ENCODE measurements around the gene DGKI.

Gene DGKI

GRCh38 chr7:137846827-137847567, at the start of gene DGKI:
Gene DGKI, minus strand, starts transcription at chr7:137846974.
- DNase-seq (ENCODE audit: low read depth in 2 of 2): no peak

- DNase-seq (ENCODE audit: low read depth in 2 of 2): no peak
Observed at GRCh38 chr7:137895301-137896221, 48.8 kb upstream of the DGKI start.

GRCh38 chr7:137893143-137893742, 46.5 kb upstream of the DGKI start:
- DNase-seq (ENCODE audit: low read depth in 2 of 2): no peak

DNA sequence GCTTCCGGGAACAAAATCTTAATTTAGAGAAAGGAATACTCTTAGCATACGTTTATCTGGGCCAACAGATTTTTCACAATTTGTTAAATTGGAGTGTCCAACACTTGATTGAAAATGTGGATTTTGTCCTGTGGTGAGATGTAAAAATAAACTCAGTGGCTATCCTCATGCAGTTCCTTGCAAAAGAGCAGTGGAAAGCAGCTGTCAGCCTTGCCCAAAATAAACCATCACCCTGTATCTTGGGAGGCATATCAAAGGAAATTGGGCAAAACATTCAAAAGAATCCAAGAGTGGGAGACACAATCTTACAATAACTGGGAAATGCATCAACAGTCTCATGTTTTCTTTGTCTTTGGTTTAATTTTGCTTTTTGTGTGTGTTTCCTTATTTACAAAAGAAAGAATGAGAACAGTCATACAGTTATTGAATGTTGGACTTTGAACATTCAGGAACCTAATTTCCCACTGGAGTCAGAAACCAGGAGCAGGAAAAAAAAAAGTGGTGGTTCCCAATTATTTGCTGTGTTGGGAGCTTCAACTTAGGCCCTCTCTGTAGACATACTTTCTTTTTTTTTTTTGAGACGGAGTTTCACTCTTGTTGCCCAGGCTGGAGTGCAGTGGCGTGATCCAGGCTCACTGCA, 44.4 kb upstream of the DGKI start:
- no peak for DNase-seq (ENCODE audit: low read depth in 2 of 2)

GRCh38 chr7:137890449-137890921, 43.7 kb upstream of the DGKI start:
- DNase-seq (ENCODE audit: low read depth in 2 of 2): no peak

GRCh38 chr7:137888241-137888640, 41.5 kb upstream of the DGKI start:
- no peak for DNase-seq (ENCODE audit: low read depth in 2 of 2)

DNA sequence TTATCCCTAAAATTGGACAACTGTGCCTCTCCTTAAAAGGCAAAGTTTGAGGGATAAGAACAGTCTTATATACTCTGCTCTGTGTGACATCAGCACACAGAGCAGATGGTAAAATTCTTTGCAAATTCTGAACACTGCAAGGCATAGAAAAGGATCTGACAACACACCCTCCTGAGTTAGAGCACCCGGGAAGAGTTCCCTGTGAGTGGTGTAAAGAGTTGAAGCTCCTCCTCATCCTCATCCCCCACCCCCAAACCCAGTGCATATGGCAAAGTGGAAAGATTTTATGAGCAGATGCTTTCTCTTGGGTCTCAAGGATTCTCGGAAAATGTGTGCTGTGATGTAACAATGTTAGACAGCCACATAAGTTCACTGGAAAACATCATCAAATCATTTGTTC, 40.0 kb upstream of the DGKI start:
- no peak for DNase-seq (ENCODE audit: low read depth in 2 of 2)

DNA sequence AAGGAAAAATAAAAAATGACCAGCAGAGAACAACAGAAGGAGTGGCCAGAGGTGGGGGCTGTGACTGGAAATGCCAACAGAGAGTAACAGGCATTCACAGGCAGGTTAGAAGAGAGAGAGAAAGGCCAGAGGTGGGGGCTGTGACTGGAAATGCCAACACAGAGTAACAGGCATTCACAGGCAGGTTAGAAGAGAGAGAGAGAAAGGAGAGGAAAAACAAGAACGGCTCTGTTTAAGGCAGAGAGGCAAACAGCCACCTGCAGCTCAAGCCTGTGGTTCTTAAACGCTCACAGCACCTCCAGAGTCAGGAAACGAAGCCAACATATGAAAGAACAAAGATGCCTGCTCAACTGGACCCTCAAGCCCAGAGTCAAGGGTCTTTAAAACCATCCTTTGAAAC, 39.5 kb upstream of the DGKI start:
- DNase-seq (ENCODE audit: low read depth in 2 of 2): no peak

DNA sequence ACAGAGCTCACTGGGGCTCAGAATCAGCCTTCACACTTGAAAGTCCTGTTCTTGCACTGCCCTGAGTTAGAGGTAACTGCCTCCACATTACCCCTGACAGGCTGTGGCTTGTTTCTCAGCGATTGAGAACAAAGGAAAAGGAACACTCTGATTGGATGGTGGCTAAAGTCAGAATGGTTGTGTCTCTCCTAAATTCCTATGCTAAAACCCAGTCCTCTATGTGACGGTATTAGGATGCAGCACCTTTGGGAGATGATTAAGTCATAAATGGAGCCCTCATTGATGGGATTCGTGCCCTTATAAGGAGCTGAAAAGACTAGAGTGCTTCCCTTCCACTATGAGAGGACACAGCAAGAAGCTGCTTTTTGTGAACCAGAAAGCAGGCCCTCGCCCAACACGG, 38.9 kb upstream of the DGKI start:
- no peak for DNase-seq (ENCODE audit: low read depth in 2 of 2)

DNA sequence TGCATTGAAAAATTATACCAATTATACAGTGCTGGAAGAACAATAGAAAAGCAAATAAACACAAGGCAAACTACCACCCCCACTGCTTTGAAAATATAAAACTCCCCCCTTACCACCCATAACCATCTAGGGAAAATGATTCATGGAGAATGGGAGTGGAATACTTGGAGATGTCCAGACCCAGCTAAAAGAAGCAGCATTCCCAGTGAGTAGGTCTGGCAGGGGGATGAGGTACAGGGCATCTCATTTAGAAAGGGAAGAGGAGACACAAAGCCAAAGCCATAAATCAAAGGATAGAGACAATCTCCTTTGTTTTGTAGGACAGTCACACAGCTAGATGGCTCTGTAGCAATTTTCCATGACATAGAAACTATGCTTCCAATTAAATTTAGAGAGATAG, 36.0 kb upstream of the DGKI start:
- no peak for DNase-seq (ENCODE audit: low read depth in 2 of 2)

DNA sequence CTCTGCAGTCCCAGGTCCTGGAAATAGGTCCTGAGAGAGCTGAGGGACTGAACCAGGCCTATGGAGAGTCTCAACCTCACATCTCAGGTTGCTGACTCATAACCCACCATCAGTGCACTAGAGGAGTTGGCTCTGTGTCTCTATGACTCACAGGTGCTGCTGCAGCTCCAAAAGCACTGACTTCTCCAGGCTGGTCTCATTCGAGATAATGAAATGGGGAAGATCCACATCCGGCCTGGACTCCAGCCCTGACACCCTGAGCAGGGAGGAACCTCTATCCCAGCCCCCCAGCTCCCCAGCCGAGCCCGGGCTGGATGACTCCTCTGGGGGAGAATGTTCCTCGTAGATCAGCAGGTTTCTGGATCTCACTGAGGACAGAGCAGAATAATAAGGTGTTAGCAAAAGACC, 35.5 kb upstream of the DGKI start:
- DNase-seq (ENCODE audit: low read depth in 2 of 2): no peak

DNA sequence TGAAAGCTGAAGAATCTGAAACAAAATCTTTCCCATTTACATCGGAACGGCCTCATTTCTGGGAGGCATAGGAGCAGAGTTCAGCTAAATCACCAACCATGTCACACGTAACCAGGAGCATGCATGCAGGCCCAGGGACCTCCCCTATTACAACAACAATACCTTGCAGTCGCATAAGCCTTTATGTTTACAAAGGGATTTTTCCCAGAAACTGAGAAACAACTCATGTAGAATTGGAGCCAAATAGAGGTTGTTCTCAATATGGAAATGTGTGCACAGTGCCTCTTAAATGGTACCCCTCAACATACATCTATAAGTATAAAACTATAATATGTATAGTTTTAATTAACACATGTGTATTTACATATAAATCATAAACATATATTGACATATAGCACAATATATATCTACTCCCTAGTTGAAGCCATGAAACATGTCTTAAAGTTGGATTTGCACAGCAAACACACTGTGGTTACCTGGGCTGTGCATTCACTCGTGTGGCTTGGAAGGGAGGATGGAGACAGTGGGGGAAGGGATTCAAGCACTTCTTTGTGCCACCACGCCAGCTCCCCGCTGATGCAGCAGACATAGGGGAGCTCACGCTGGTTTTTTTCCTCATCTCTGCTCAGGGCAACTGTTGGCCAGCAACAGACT, 35.0 kb upstream of the DGKI start:
- no peak for DNase-seq (ENCODE audit: low read depth in 2 of 2)

DNA sequence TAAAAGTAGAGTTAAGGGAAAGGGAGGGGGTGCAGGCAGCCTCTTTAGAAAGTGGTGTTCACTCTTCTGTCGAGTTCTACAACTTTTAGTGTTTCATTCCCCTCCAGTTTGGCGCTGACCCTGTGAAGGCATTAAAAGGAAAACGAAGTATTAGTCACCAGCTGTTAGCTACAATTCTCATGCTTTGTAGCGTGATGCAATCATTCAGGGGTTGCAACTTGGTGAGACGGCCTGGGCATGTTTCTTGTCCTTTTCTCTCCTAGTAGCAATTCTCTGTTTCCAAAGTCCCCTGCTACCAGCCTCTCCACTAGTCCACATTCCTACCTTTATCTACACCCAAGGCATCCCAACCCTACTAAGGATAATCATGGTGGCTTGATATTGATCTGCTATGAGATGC, 33.7 kb upstream of the DGKI start:
- DNase-seq (ENCODE audit: low read depth in 2 of 2): no peak

GRCh38 chr7:137879357-137880158, 32.8 kb upstream of the DGKI start:
- no peak for DNase-seq (ENCODE audit: low read depth in 2 of 2)

DNA sequence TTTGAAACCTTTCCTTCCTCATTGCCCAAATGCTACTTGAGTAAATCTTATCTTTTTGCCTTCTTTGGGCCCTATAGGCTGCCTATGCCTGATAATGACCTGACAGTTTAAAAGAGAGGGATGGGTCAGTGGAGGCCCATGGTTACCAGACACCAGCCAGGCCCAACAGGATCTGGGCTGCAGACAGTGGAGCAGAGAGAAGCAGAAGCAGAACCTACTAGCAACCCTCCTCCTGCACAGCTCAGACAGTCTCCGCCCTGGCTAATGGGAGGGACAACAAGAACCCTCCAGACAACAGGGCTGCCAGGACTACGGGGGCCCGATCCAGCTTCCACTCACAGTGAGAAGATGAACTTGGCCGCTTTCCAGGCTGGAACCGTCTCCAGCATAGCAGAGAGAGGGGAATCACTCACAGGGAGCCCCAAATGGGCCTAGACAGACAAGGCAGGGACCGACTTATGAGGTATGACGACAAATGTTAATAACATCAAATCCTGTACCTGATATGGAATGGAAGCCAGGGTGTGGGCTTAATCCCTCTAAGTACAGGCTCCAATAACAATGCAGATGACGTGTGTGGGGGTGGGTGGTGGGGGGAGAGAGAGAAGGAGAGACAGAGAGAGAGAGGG, 31.7 kb upstream of the DGKI start:
- DNase-seq (ENCODE audit: low read depth in 2 of 2): no peak

DNA sequence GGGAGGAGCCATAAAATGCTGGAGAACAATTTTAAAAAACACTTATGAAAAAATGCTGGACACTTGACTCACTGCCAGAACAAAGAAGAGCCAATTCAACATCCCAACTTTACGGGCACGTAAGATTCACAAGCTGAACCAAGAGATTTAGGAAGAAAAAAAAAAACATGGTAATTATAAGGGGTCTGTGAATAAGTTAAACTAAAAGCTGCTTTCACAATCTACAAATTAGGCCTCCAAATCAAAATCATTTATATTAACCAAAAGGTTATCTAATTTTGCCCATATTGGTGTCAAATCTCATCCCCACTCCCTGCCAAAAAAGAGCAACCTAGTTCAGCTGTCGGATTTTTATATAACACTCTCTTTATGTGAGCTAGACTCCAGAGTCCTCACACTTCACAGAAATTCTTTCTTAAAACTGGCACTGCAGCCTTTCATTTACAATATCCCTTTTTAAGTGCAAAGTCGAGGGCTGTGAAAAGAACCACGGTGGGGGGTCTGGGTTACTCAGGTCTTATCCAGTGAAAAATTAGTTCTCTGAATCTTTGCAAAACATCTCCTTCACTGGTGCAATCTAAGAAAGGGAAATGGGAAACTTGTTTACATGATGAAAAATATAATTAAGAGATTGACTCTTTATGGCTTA, 30.4 kb upstream of the DGKI start:
- no peak for DNase-seq (ENCODE audit: low read depth in 2 of 2)

GRCh38 chr7:137875746-137876145, 29.0 kb upstream of the DGKI start:
- DNase-seq (ENCODE audit: low read depth in 2 of 2): no peak

- no peak for DNase-seq (ENCODE audit: low read depth in 2 of 2)
Observed at GRCh38 chr7:137873979-137874777, 27.4 kb upstream of the DGKI start.

DNA sequence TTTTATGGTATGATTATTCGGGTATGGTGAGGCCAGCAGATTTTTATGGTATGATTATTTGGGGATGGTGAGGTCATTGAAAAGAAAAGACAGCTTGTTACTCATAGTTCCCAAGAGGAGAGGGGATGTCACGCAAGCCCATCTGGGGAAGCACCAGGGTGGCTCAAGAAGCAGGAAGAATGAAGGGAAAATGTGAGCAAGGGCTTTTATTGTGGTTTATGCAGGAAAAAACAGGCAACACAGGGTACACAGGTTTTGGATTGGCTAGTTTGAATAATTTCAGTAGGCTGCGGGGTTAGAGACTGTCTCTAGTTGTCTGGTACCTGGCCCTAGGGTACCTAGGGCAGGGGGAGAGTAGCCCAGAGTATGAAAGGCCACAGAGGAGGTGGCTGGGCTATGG, 26.8 kb upstream of the DGKI start:
- no peak for DNase-seq (ENCODE audit: low read depth in 2 of 2)

Measured in stimulated activated CD4-positive, alpha-beta T cell treated with anti-CD3 and anti-CD28 coated beads, Interleukin-1b, Interleukin-23, amount 100 ng/mL, for 4 hours (primary cell).